ENCODE measurements around the gene SCFD2.

- TF ChIP-seq CTCF (IDR thresholded peaks at IDR 0.05; ENCODE audit: insufficient read depth, low read length) (no peak), POLR2AphosphoS5 (IDR thresholded peaks at IDR 0.05; ENCODE audit: low read depth) (no peak), REST (IDR thresholded peaks at IDR 0.05; ENCODE audit: insufficient replicate concordance, low read depth) (no peak)
Observed at GRCh38 chr4:53044651-53044960, 321.3 kb downstream of the SCFD2 start.

All from HL-60 (cell line).